ENCODE measurements around the gene GLI1. TPM values are rescaled to one million over a fixed set of nuclear protein-coding genes. Genes with fewer than 3 reads are reported as not detected.

The GLI1 gene
- total RNA-seq, 2 donors from 2014 or later: 1.7 to 11.5 TPM

GRCh38 chr12:57467212-57467874, 7.8 kb downstream of the GLI1 start:
- Histone ChIP-seq H3K27ac (no peak overlapping the region), H3K36me3 (no peaks in the 10 kb centered on the region), H3K27me3 (replicated peaks; ENCODE audit: insufficient read depth) (no peaks in the 10 kb centered on the region), H3K4me3 (no peak overlapping the region), H3K9me3 (no peaks in the 10 kb centered on the region), H3K4me1 (replicated peaks) (no peaks in the 10 kb centered on the region)
- no peak for DNase-seq (ENCODE audit: low spot score)
- WGBS: 92% methylated on average over 12 of the region's 12 CpGs
- intact Hi-C loops (cut with DNase I): loop anchor here (10.0 kb wide), 1 partner anchor 157 kb away; no protein-coding TSS in a partner anchor
- TF ChIP-seq POLR2AphosphoS5 (IDR thresholded peaks at IDR 0.05) (no peak), CTCF (IDR thresholded peaks at IDR 0.05) (no peak), POLR2A (IDR thresholded peaks at IDR 0.05) (no peak)

GRCh38 chr12:57467915-57468314, 8.3 kb downstream of the GLI1 start:
- H3K27me3 ChIP-seq (replicated peaks; ENCODE audit: insufficient read depth): peaks cover 4% of the 10 kb centered on the region

DNA sequence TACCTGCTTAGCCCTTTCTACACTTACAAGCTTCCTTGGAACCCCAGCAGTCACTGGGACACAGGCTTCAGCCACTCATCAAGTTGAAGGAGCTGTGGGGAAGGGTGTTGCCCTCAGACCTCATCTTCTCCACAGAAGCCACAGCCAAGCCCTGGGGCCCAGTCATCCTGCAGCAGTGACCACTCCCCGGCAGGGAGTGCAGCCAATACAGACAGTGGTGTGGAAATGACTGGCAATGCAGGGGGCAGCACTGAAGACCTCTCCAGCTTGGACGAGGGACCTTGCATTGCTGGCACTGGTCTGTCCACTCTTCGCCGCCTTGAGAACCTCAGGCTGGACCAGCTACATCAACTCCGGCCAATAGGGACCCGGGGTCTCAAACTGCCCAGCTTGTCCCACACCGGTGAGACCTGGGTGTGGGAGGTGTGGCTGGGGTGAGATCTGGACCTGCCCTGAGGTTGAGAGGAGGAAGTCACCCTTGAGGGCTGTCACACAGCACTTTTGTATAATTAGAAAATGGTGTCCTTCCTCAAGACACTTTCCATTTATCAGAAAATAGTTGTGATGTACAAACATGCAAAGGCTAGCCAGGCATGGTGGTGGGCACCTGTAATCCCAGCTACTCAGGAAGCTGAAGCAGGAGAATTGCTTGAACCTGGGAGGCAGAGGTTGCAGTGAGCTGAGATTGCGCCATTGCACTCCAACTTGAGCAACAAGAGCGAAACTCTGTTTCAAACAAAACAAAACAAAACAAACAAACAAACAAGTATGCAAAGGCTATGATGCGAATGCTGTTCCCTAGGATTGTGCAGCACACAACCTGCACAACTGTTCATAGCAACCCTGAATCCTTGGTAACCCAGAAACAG, 9.9 kb downstream of the GLI1 start:
- Histone ChIP-seq H3K9me3 (no peaks in the 10 kb centered on the region), H3K27ac (no peak overlapping the region), H3K27me3 (replicated peaks; ENCODE audit: insufficient read depth) (peaks cover 6% of the 10 kb centered on the region), H3K4me1 (replicated peaks) (no peaks in the 10 kb centered on the region), H3K36me3 (no peaks in the 10 kb centered on the region), H3K4me3 (no peak overlapping the region)
- intact Hi-C loops (cut with DNase I): loop anchor here (10.0 kb wide), 1 partner anchor 155 kb away; no protein-coding TSS in a partner anchor
- 84% methylated on average over 10 of the region's 10 CpGs for WGBS
- TF ChIP-seq POLR2AphosphoS5 (IDR thresholded peaks at IDR 0.05) (no peak), POLR2A (IDR thresholded peaks at IDR 0.05) (no peak), CTCF (IDR thresholded peaks at IDR 0.05) (no peak)
- no peak for DNase-seq (ENCODE audit: low spot score)

More at GRCh38 chr12:57467915-57468314, 8.3 kb downstream of the GLI1 start:
- H3K27ac ChIP-seq: no peak overlapping the region
- no peaks in the 10 kb centered on the region for H3K36me3 ChIP-seq
- H3K4me1 ChIP-seq (replicated peaks): no peaks in the 10 kb centered on the region
- no peak for DNase-seq (ENCODE audit: low spot score)
- no peak for TF ChIP-seq POLR2A (IDR thresholded peaks at IDR 0.05)
- no peak for TF ChIP-seq CTCF (IDR thresholded peaks at IDR 0.05)
- no peak for TF ChIP-seq POLR2AphosphoS5 (IDR thresholded peaks at IDR 0.05)
- H3K9me3 ChIP-seq: no peaks in the 10 kb centered on the region
- intact Hi-C loops (cut with DNase I): loop anchor here (10.0 kb wide), 1 partner anchor 157 kb away; no protein-coding TSS in a partner anchor
- no peak overlapping the region for H3K4me3 ChIP-seq
- 71% methylated on average over 11 of the region's 11 CpGs for WGBS

GRCh38 chr12:57470286-57470969, 10.8 kb downstream of the GLI1 start:
- TF ChIP-seq CTCF (IDR thresholded peaks at IDR 0.05) (no peak), POLR2A (IDR thresholded peaks at IDR 0.05) (no peak), POLR2AphosphoS5 (IDR thresholded peaks at IDR 0.05) (no peak)
- Histone ChIP-seq H3K27me3 (replicated peaks; ENCODE audit: insufficient read depth) (peaks cover 6% of the 10 kb centered on the region), H3K27ac (no peak overlapping the region), H3K4me3 (no peak overlapping the region), H3K36me3 (no peaks in the 10 kb centered on the region), H3K9me3 (no peaks in the 10 kb centered on the region), H3K4me1 (replicated peaks) (peaks cover 3% of the 10 kb centered on the region)
- WGBS: 95% methylated on average over 14 of the region's 14 CpGs
- DNase-seq (ENCODE audit: low spot score): no peak
- intact Hi-C loops (cut with DNase I): no loop called here

Measured in prostate gland (tissue), 2 donors.